Esophagus squamous epithelium (tissue), 4 donors: ENCODE measurements around the gene FOSL2.

Experiments
- POLR2A ChIP-seq, 4 donors: fragments of 450-650 bp; IDR thresholded peaks; one replicate each; pipeline ENCODE4 v1.6.1; 2017; ENCODE audit warnings: antibody characterized with exemption in 4 of 4, mild to moderate bottlenecking in 4 of 4, moderate library complexity in 3 of 4
- TF ChIP-seq, protein P1 (sequence below), 6 experiments: fragments of 450-650 bp in 4 of 6; fragments of 200-600 bp in 2 of 6; sonication (generic) in 2 of 6; IDR thresholded peaks; one replicate each; pipeline ENCODE4 v1.5.1; 2016 to 2019; ENCODE audit warnings: antibody characterized with exemption in 6 of 6, mild to moderate bottlenecking in 4 of 6, moderate library complexity in 4 of 6

DNA sequence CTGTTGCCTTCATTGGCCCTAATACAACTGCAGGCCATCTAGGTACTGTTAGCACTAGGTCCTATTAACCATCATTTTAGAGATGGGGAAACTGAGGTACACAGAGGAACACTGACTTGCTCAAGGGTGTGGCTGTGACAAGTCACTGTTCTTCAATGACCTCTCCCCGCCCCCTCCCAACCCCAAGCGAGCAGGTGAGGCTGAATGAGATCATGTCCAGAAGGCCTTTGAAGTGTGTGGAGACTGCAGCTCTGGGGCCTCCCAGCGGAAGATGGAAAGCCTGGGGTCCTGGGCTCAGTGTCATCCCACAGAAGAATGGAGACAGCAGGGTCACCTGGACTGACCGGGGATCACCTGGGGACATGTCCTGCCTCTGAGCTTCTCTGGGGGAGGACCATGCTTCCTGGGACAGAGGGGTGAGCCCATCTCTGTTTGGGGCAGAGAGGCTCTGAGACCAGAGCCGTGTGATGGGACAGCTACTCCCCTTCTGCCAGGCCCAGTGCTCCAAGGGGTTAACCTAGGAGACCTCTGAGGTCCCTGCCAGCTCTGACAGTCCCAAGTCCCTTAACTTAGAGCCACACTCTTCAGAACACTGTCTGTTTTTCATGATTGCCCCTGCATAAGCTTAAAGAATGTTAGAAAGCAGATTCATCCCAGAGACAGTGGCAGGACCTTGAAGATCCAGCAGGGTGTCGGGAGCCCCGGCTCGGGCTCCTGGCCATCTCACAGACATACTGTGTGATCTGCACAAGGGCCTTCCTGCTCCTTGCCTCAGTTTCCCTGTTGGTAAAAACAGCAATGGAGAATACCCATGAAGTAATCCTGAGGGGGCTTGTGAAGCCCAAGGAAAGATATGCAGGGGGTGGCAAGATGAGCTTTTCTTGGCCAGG lies 16.7 kb upstream of the FOSL2 start:
- TF ChIP-seq, protein P1, sequence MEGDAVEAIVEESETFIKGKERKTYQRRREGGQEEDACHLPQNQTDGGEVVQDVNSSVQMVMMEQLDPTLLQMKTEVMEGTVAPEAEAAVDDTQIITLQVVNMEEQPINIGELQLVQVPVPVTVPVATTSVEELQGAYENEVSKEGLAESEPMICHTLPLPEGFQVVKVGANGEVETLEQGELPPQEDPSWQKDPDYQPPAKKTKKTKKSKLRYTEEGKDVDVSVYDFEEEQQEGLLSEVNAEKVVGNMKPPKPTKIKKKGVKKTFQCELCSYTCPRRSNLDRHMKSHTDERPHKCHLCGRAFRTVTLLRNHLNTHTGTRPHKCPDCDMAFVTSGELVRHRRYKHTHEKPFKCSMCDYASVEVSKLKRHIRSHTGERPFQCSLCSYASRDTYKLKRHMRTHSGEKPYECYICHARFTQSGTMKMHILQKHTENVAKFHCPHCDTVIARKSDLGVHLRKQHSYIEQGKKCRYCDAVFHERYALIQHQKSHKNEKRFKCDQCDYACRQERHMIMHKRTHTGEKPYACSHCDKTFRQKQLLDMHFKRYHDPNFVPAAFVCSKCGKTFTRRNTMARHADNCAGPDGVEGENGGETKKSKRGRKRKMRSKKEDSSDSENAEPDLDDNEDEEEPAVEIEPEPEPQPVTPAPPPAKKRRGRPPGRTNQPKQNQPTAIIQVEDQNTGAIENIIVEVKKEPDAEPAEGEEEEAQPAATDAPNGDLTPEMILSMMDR (IDR thresholded peaks at IDR 0.05) = no peak
- no peak for TF ChIP-seq POLR2A (IDR thresholded peaks at IDR 0.05)
